CD4-positive, alpha-beta T cell (primary cell): ENCODE data around the gene TAF1C. TPM values are rescaled to one million over a fixed set of nuclear protein-coding genes. Genes with fewer than 3 reads are reported as not detected.

Source experiments
- ATAC-seq: fragments of 200-7000 bp; cut with Tn5 transposase; one replicate; pipeline ENCODE4 v1.10.0; 2022; ENCODE audit warnings: mild to moderate bottlenecking; ENCODE audit not compliant: poor library complexity
- CTCF ChIA-PET: fragments of 350-600 bp; sonication (Branson Sonifier 250); formaldehyde crosslinking; loops from one replicate; lab custom pipeline; 2021; ENCODE audit warnings: antibody characterized with exemption, inconsistent platforms; lab: Charles Lee
- POLR2A ChIA-PET: fragments of 350-600 bp; sonication (Branson Sonifier 250); formaldehyde crosslinking; loops from one replicate; lab custom pipeline; 2021; ENCODE audit warnings: antibody characterized with exemption, inconsistent platforms; lab: Charles Lee
- DNase-seq, 14 experiments: peaks; one replicate each; pipeline ENCODE4 v3.0.0-alpha.2; 2013 to 2020; ENCODE audit warnings: mixed read lengths in 2 of 14
- H3K27ac ChIP-seq, 2 donors: one replicate each; pipeline versions ENCODE4 v1.5.1 to v1.7.0; 2013; ENCODE audit warnings: low read length in 2 of 2, low read depth in 1 of 2, mild to moderate bottlenecking in 1 of 2
- H3K27me3 ChIP-seq, 2 experiments: 1 replicate in 1 of 2; 2 replicates in 1 of 2; pipeline versions ENCODE4 v1.6.1 to v1.7.0; 2013; ENCODE audit warnings: low read length in 2 of 2, control low read depth in 1 of 2, mild to moderate bottlenecking in 1 of 2, moderate library complexity in 1 of 2; ENCODE audit not compliant: insufficient read depth in 2 of 2, control insufficient read depth in 1 of 2
- H3K36me3 ChIP-seq: one replicate; pipeline ENCODE4 v1.6.1; 2013; ENCODE audit warnings: low read length, control low read depth; ENCODE audit not compliant: insufficient read depth
- H3K4me1 ChIP-seq: one replicate; pipeline ENCODE4 v1.6.1; 2013; ENCODE audit warnings: low read length, control low read depth; ENCODE audit not compliant: insufficient read depth
- H3K4me3 ChIP-seq: one replicate; pipeline ENCODE4 v1.5.1; 2013; ENCODE audit warnings: mild to moderate bottlenecking, low read length, moderate library complexity
- H3K9me3 ChIP-seq, 2 experiments: 1 replicate in 1 of 2; 2 replicates in 1 of 2; pipeline versions ENCODE4 v1.6.1 to v1.7.0; 2013; ENCODE audit warnings: low read length in 2 of 2, mild to moderate bottlenecking in 2 of 2, control low read depth in 1 of 2, moderate library complexity in 1 of 2; ENCODE audit not compliant: control insufficient read depth in 1 of 2, insufficient read depth in 1 of 2
- H3K27ac Mint-ChIP-seq: one replicate; pipeline ENCODE4 v1.8.0; 2020; ENCODE audit warnings: mixed read lengths
- H3K27me3 Mint-ChIP-seq: one replicate; pipeline ENCODE4 v1.8.0; 2021; ENCODE audit warnings: mixed read lengths
- H3K36me3 Mint-ChIP-seq: one replicate; pipeline ENCODE4 v1.8.0; 2021; ENCODE audit warnings: low read depth, mixed read lengths
- H3K4me1 Mint-ChIP-seq: one replicate; pipeline ENCODE4 v1.8.0; 2021; ENCODE audit warnings: low read depth, mixed read lengths
- H3K4me3 Mint-ChIP-seq: one replicate; pipeline ENCODE4 v1.8.0; 2020; ENCODE audit warnings: mild to moderate bottlenecking, mixed read lengths
- H3K9me3 Mint-ChIP-seq: one replicate; pipeline ENCODE4 v1.8.0; 2020; ENCODE audit warnings: mixed read lengths
- CTCF ChIP-seq: fragments of 200-600 bp; IDR thresholded peaks from one replicate; pipeline ENCODE4 v1.8.0; 2022; ENCODE audit warnings: antibody characterized with exemption, mild to moderate bottlenecking
- intact Hi-C, 2 experiments: fragments of 100-400 bp; cut with DNase I in 1 of 2; cut with micrococcal nuclease in 1 of 2; formaldehyde crosslinking; loops; one replicate each; pipeline versions ENCODE4 v1.15.1 to v1.9.0; 2023 to 2025; cut with DNase I, micrococcal nuclease
- total RNA-seq, 174 experiments: library from RNA in 2 of 174; stranded (reverse) in 2 of 174; gene quantifications; one replicate each; pipeline ENCODE4 v1.2.3 and lab custom pipeline; 2021 to 2026

Gene TAF1C
- total RNA-seq, 2 experiments from 2014 or later, result 75.6 to 82.1 TPM

GRCh38 chr16:84165746-84166145 lies 21.1 kb downstream of the TAF1C start:
- no peaks in the 10 kb centered on the region for H3K9me3 Mint-ChIP-seq
- Histone ChIP-seq H3K27me3 (peaks cover 0 to 7% of the 10 kb centered on the region in 2 experiments), H3K36me3 (no peaks in the 10 kb centered on the region), H3K4me1 (no peaks in the 10 kb centered on the region), H3K27ac (no peak overlapping the region), H3K4me3 (no peak overlapping the region), H3K9me3 (no peaks in the 10 kb centered on the region)
- ATAC-seq (no peak), DNase-seq (no peak)
- intact Hi-C loops, result no loop called here
- H3K27me3 Mint-ChIP-seq, result peaks cover 35% of the 10 kb centered on the region
- H3K4me3 Mint-ChIP-seq, result no peak overlapping the region
- ChIA-PET POLR2A (no interaction called here), CTCF (interaction anchor here (1.8 kb wide), 1 partner anchor 21 kb away, joined by 4 read pairs; the partner anchor contains the start of gene TAF1C)
- no peak for TF ChIP-seq CTCF
- no peaks in the 10 kb centered on the region for H3K4me1 Mint-ChIP-seq
- H3K36me3 Mint-ChIP-seq, result no peaks in the 10 kb centered on the region
- no peak overlapping the region for H3K27ac Mint-ChIP-seq

GRCh38 chr16:84161801-84162200 lies 25.1 kb downstream of the TAF1C start:
- peaks cover 41% of the 10 kb centered on the region for H3K27me3 Mint-ChIP-seq
- TF ChIP-seq CTCF, result no peak
- Histone ChIP-seq H3K4me1 (no peaks in the 10 kb centered on the region), H3K4me3 (no peak overlapping the region), H3K27me3 (peaks cover 0 to 10% of the 10 kb centered on the region in 2 experiments), H3K36me3 (no peaks in the 10 kb centered on the region), H3K27ac (no peak overlapping the region), H3K9me3 (no peaks in the 10 kb centered on the region)
- intact Hi-C loops, result no loop called here
- H3K4me1 Mint-ChIP-seq, result no peaks in the 10 kb centered on the region
- H3K9me3 Mint-ChIP-seq, result no peaks in the 10 kb centered on the region
- H3K4me3 Mint-ChIP-seq, result no peak overlapping the region
- ChIA-PET POLR2A (no interaction called here), CTCF (no interaction called here)
- no peak for DNase-seq
- no peak for ATAC-seq
- no peaks in the 10 kb centered on the region for H3K36me3 Mint-ChIP-seq
- H3K27ac Mint-ChIP-seq, result no peak overlapping the region

- H3K9me3 ChIP-seq, result no peaks in the 10 kb centered on the region
- H3K4me1 Mint-ChIP-seq, result no peaks in the 10 kb centered on the region
- no peak overlapping the region for H3K27ac Mint-ChIP-seq
- H3K4me3 ChIP-seq, result no peak overlapping the region
- no peaks in the 10 kb centered on the region for H3K9me3 Mint-ChIP-seq
- peaks cover 42% of the 10 kb centered on the region for H3K27me3 Mint-ChIP-seq
- ATAC-seq (no peak), DNase-seq (no peak)
- H3K36me3 ChIP-seq, result no peaks in the 10 kb centered on the region
- H3K4me3 Mint-ChIP-seq, result no peak overlapping the region
- H3K27ac ChIP-seq, result no peak overlapping the region
- H3K36me3 Mint-ChIP-seq, result no peaks in the 10 kb centered on the region
- intact Hi-C loops, result no loop called here
- TF ChIP-seq CTCF, result no peak
- peaks cover 0 to 10% of the 10 kb centered on the region in 2 experiments for H3K27me3 ChIP-seq
- ChIA-PET POLR2A (no interaction called here), CTCF (no interaction called here)
- no peaks in the 10 kb centered on the region for H3K4me1 ChIP-seq
These were observed 25.8 kb downstream of the TAF1C start for GRCh38 chr16:84161037-84161436.
